DOHH2 (cell line): ENCODE data around the gene TCFL5.

Experiments used
- H3F3A ChIP-seq: fragments of 200-600 bp; sonication (generic), shearing (Covaris generic); 2 replicates; pipeline ENCODE4 v1.6.0; 2016; ENCODE audit warnings: antibody characterized with exemption, mild to moderate bottlenecking; ENCODE audit not compliant: control insufficient read depth, insufficient read depth
- H3K27ac ChIP-seq: fragments of 200-600 bp; sonication (generic); 2 replicates; pipeline ENCODE4 v1.5.1; 2014; ENCODE audit warnings: low read depth, mild to moderate bottlenecking, low read length, moderate library complexity
- H3K27me3 ChIP-seq: fragments of 200-600 bp; sonication (generic); 2 replicates; pipeline ENCODE4 v1.6.1; 2014; ENCODE audit warnings: mild to moderate bottlenecking, low read length, mixed read lengths; ENCODE audit not compliant: control insufficient read depth
- H3K36me3 ChIP-seq: fragments of 200-600 bp; sonication (generic); 2 replicates; pipeline ENCODE4 v1.6.1; 2014; ENCODE audit warnings: mild to moderate bottlenecking, low read length, moderate library complexity, mixed read lengths; ENCODE audit not compliant: control insufficient read depth
- H3K4me1 ChIP-seq: fragments of 200-600 bp; sonication (generic); 2 replicates; pipeline ENCODE4 v1.6.1; 2014; ENCODE audit warnings: mild to moderate bottlenecking, low read length, mixed read lengths; ENCODE audit not compliant: control insufficient read depth
- H3K4me2 ChIP-seq: fragments of 200-600 bp; sonication (generic); 2 replicates; pipeline ENCODE4 v1.6.0; 2014; ENCODE audit warnings: mild to moderate bottlenecking, low read length, moderate library complexity
- H3K4me3 ChIP-seq: fragments of 200-600 bp; sonication (generic); 2 replicates; pipeline ENCODE4 v1.5.1; 2014; ENCODE audit warnings: mild to moderate bottlenecking, low read length, mixed read lengths
- H3K79me2 ChIP-seq: fragments of 200-600 bp; sonication (generic); 2 replicates; pipeline ENCODE4 v1.6.1; 2014; ENCODE audit warnings: mild to moderate bottlenecking, low read length, mixed read lengths; ENCODE audit not compliant: control insufficient read depth
- H3K9me2 ChIP-seq: fragments of 200-600 bp; sonication (generic); replicated peaks from 2 replicates; pipeline ENCODE4 v1.6.1; 2014; ENCODE audit warnings: mild to moderate bottlenecking, low read length, mixed read lengths; ENCODE audit not compliant: control insufficient read depth
- H3K9me3 ChIP-seq: fragments of 200-600 bp; sonication (generic); 2 replicates; pipeline ENCODE4 v1.6.1; 2014; ENCODE audit warnings: antibody characterized with exemption, low read length, mixed read lengths; ENCODE audit not compliant: control insufficient read depth, insufficient read depth
- H4K20me1 ChIP-seq: fragments of 200-600 bp; sonication (generic); 2 replicates; pipeline ENCODE4 v1.6.0; 2014; ENCODE audit warnings: low read depth, mild to moderate bottlenecking, antibody characterized with exemption, low read length, moderate library complexity; ENCODE audit not compliant: control insufficient read depth, insufficient read depth
- EZH2phosphoT487 ChIP-seq: fragments of 200-600 bp; sonication (generic); IDR thresholded peaks from 2 replicates; pipeline ENCODE4 v1.6.1; 2017; ENCODE audit warnings: borderline replicate concordance, mild to moderate bottlenecking, antibody characterized with exemption, low read length, moderate library complexity, mixed read lengths
- TF ChIP-seq, protein P1 (sequence below): fragments of 200-600 bp; sonication (generic); IDR thresholded peaks from one replicate; pipeline ENCODE4 v1.5.1; 2014; ENCODE audit warnings: antibody characterized with exemption, mild to moderate bottlenecking, low read depth, low read length; ENCODE audit not compliant: poor library complexity, severe bottlenecking

The TCFL5 gene

DNA sequence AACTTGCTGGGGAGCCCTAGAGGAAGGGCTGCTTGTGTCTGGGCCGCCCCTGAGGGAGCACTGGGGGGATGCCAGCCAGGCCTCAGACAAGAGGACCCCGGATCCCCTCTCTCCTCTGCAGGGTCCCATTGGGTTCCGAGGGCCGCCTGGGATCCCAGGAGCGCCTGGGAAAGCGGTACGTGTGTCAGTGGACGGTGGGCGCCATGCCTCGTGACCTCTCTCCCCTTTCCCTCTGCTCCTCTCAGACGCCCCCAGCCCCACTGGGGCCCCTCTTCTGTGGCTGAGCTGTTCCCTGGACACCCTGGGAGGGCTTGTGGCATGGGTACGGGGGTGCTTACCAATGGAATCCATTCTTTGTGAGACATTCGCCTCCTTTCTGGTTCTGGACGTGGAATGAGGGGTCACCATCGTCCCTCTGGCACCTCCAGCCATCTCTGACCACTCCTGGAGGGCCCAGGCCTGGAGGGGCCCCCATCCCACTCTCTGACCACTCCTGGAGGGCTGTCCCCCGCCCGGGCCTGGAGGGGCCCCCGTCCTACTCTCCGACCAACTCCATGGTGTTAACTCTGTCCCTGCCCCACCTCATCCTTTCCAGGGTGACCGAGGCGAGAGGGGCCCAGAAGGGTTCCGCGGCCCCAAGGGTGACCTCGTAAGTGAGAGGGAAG, 34.8 kb downstream of the TCFL5 start:
- Histone ChIP-seq H4K20me1 (no peaks in the 10 kb centered on the region), H3K36me3 (no peaks in the 10 kb centered on the region)

DNA sequence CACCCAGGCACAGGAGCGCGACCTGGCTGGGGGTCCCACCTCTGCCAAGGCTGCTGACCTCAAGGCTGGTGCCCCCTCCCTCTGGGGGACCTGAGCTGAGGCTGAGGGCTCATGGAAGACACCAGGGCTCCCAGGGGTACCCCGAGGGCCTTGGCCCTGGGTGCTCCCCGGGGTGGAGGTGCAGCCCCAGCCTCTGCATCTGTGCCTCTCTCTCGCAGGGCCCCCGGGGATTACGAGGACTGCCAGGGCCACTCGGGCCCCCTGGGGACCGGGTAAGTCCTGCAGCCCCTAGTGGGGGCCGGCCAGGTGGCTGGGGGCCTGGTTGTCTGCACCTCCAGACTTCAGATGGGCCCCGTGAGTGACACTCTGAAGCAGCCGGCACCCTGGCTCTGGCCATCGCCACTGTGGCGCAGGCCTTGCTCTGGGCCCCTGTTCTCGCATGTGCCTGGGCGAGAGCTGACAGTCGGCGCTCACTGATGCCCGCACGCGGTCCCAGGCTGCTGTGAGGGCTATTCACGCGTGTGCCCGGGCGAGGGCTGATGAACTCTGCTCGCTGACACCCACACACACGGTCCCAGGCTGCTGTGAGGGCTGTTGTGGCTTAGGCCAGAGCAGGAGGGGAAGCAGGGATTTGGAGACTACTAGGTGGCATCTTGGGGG, 35.5 kb downstream of the TCFL5 start:
- no peaks in the 10 kb centered on the region for H3K36me3 ChIP-seq
- TF ChIP-seq, protein P1, sequence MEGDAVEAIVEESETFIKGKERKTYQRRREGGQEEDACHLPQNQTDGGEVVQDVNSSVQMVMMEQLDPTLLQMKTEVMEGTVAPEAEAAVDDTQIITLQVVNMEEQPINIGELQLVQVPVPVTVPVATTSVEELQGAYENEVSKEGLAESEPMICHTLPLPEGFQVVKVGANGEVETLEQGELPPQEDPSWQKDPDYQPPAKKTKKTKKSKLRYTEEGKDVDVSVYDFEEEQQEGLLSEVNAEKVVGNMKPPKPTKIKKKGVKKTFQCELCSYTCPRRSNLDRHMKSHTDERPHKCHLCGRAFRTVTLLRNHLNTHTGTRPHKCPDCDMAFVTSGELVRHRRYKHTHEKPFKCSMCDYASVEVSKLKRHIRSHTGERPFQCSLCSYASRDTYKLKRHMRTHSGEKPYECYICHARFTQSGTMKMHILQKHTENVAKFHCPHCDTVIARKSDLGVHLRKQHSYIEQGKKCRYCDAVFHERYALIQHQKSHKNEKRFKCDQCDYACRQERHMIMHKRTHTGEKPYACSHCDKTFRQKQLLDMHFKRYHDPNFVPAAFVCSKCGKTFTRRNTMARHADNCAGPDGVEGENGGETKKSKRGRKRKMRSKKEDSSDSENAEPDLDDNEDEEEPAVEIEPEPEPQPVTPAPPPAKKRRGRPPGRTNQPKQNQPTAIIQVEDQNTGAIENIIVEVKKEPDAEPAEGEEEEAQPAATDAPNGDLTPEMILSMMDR = no peak
- no peaks in the 10 kb centered on the region for H3K79me2 ChIP-seq
- H4K20me1 ChIP-seq = no peaks in the 10 kb centered on the region
- H3F3A ChIP-seq = peaks cover 3% of the 10 kb centered on the region; the same call in 1 of the 2 replicates
- H3K9me2 ChIP-seq = no peaks in the 10 kb centered on the region
- peaks cover 5% of the 10 kb centered on the region; the same call in 1 of the 2 replicates for H3K27me3 ChIP-seq
- no peak overlapping the region for H3K4me3 ChIP-seq
- H3K27ac ChIP-seq = no peak overlapping the region
- no peaks in the 10 kb centered on the region for H3K9me3 ChIP-seq
- H3K4me1 ChIP-seq = peaks cover 19% of the 10 kb centered on the region
- no peak overlapping the region for H3K4me2 ChIP-seq

More for the DNA sequence above, 34.8 kb downstream of the TCFL5 start:
- Histone ChIP-seq H3K4me1 (peaks cover 21% of the 10 kb centered on the region), H3F3A (peaks cover 3% of the 10 kb centered on the region; the same call in 1 of the 2 replicates), H3K79me2 (no peaks in the 10 kb centered on the region), H3K27me3 (peaks cover 5% of the 10 kb centered on the region; the same call in 1 of the 2 replicates), H3K4me3 (no peak overlapping the region), H3K9me3 (no peaks in the 10 kb centered on the region), H3K9me2 (no peaks in the 10 kb centered on the region), H3K4me2 (no peak overlapping the region), H3K27ac (no peak overlapping the region)
- TF ChIP-seq, protein P1 = no peak
- no peak for TF ChIP-seq EZH2phosphoT487

DNA sequence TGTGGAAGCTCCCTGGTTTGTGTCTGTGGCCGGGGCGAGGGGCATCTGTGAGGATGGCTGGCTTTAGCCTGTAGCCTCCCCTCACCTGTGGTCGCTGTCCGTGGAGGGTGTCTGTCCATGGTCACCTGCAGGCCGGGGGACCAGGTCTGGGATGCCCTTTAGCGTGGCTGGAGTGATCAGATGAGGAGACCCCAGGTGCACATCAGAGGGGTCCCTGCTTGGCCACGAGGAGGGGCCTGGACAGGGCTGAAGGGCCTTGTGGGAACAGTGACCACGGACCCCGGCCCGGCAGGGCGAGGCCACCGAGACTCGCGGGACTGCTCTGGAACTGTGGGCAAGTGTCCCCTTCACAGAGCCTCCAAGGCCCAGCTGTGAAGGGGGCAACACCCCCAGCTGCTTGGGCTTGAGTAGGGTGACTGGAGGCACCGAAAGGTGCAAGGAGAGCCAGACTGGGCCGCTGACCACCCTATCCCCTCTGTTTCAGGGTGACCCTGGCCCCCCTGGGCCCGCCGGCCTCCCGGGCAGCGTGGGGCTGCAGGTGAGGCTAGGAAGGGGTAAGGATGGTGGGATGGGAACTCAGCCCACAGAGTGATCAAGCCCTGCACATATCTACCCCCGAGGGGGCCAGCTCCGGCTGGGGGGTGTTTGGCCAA, 36.2 kb downstream of the TCFL5 start:
- H3K4me2 ChIP-seq = peak overlapping the region; percentile 33; the same call in 1 of the 2 replicates
- H3K4me1 ChIP-seq = peaks cover 19% of the 10 kb centered on the region
- no peak overlapping the region for H3K27ac ChIP-seq
- no peaks in the 10 kb centered on the region for H3K79me2 ChIP-seq
- H3K36me3 ChIP-seq = no peaks in the 10 kb centered on the region
- no peaks in the 10 kb centered on the region for H3K9me3 ChIP-seq
- H3K27me3 ChIP-seq = peaks cover 5% of the 10 kb centered on the region
- TF ChIP-seq, protein P1 = no peak
- TF ChIP-seq EZH2phosphoT487 = no peak
- no peak overlapping the region for H3K4me3 ChIP-seq
- peaks cover 3% of the 10 kb centered on the region; the same call in 1 of the 2 replicates for H3F3A ChIP-seq
- no peaks in the 10 kb centered on the region for H4K20me1 ChIP-seq
- H3K9me2 ChIP-seq = no peaks in the 10 kb centered on the region
